H1 (cell line): ENCODE measurements around the gene SIPA1L2. TPM values are rescaled to one million over a fixed set of nuclear protein-coding genes. Genes with fewer than 3 reads are reported as not detected.

Experiments used
- CTCF ChIA-PET: fragments of 300-600 bp; sonication (Branson Sonifier 250); formaldehyde crosslinking; loops from one replicate; lab custom pipeline; 2021; ENCODE audit not compliant: partially characterized antibody; lab: Charles Lee
- POLR2A ChIA-PET: fragments of 300-600 bp; sonication (Branson Sonifier 250); formaldehyde crosslinking; loops from one replicate; lab custom pipeline; 2021; ENCODE audit warnings: inconsistent platforms; ENCODE audit not compliant: partially characterized antibody; lab: Charles Lee
- DNase-seq, 2 experiments: peaks; one replicate each; pipeline versions ENCODE4 v3.0.0 to v3.0.0-alpha.2; 2010 to 2022; ENCODE audit warnings: low spot score in 2 of 2, low read depth in 1 of 2, mixed read lengths in 1 of 2
- FAIRE-seq: peaks from 2 replicates; lab custom pipeline; 2011; peaks lifted over from hg19 to GRCh38; lab: Jason Lieb, UNC
- H2AFZ ChIP-seq: 2 replicates; pipeline ENCODE4 v1.8.1; 2012; ENCODE audit warnings: low read length, inconsistent platforms
- H2AK5ac ChIP-seq: 2 replicates; pipeline ENCODE4 v1.6.1; 2013; ENCODE audit warnings: low read depth, low read length
- H2BK120ac ChIP-seq: replicated peaks from 2 replicates; pipeline ENCODE3; 2013; ENCODE audit warnings: low read depth, low read length, inconsistent platforms
- H2BK12ac ChIP-seq: 2 replicates; pipeline ENCODE4 v1.6.1; 2013; ENCODE audit warnings: low read depth, low read length
- H2BK15ac ChIP-seq: 2 replicates; pipeline ENCODE4 v1.6.1; 2013; ENCODE audit warnings: low read length
- H2BK20ac ChIP-seq: 2 replicates; pipeline ENCODE4 v1.6.1; 2013; ENCODE audit warnings: low read length
- H2BK5ac ChIP-seq: 2 replicates; pipeline ENCODE4 v1.6.1; 2013; ENCODE audit warnings: low read depth, low read length
- H3K14ac ChIP-seq: 2 replicates; pipeline ENCODE4 v1.6.1; 2013; ENCODE audit warnings: inconsistent platforms; ENCODE audit not compliant: insufficient read length
- H3K18ac ChIP-seq: 2 replicates; pipeline ENCODE4 v1.6.1; 2013; ENCODE audit warnings: low read length; ENCODE audit errors: extremely low read depth
- H3K23ac ChIP-seq: 2 replicates; pipeline ENCODE4 v1.6.1; 2013; ENCODE audit warnings: inconsistent platforms; ENCODE audit not compliant: insufficient read length
- H3K23me2 ChIP-seq: 2 replicates; pipeline ENCODE4 v1.6.1; 2013; ENCODE audit warnings: low read depth, low read length
- H3K27ac ChIP-seq: 2 replicates; pipeline ENCODE4 v1.6.1; 2011; ENCODE audit warnings: low read depth, low read length, inconsistent platforms
- H3K27me3 ChIP-seq, 4 experiments: replicated peaks in 1 of 4; 1 replicate in 1 of 4; 2 replicates in 3 of 4; pipeline versions ENCODE4 v1.6.1 to v1.8.1; 2011 to 2013; ENCODE audit warnings: low read length in 3 of 4, mild to moderate bottlenecking in 3 of 4, inconsistent platforms in 2 of 4, mixed read lengths in 2 of 4, moderate library complexity in 1 of 4; ENCODE audit not compliant: control insufficient read depth in 3 of 4, insufficient read depth in 3 of 4; ENCODE audit errors: extremely low read depth in 1 of 4
- H3K36me3 ChIP-seq, 4 experiments: 2 replicates each; pipeline versions ENCODE4 v1.6.1 to v1.8.1; 2011 to 2013; ENCODE audit warnings: mild to moderate bottlenecking in 4 of 4, low read length in 3 of 4, moderate library complexity in 2 of 4, control low read depth in 1 of 4, inconsistent platforms in 1 of 4; ENCODE audit not compliant: insufficient read depth in 4 of 4, control insufficient read depth in 2 of 4
- H3K4ac ChIP-seq: replicated peaks from 2 replicates; pipeline ENCODE3; 2013; ENCODE audit warnings: low read length, low read depth, mixed read lengths, inconsistent platforms; ENCODE audit not compliant: insufficient read length
- H3K4me1 ChIP-seq, 4 experiments: replicated peaks in 1 of 4; 1 replicate in 1 of 4; 2 replicates in 3 of 4; pipeline versions ENCODE4 v1.6.1 to v1.8.1; 2011 to 2013; ENCODE audit warnings: low read length in 3 of 4, inconsistent platforms in 2 of 4, mixed read lengths in 1 of 4; ENCODE audit not compliant: insufficient read depth in 4 of 4, control insufficient read depth in 3 of 4
- H3K4me2 ChIP-seq, 2 experiments: 2 replicates each; pipeline versions ENCODE4 v1.6.1 to v1.8.1; 2011 to 2013; ENCODE audit warnings: low read depth in 2 of 2, low read length in 2 of 2, control low read depth in 1 of 2, inconsistent platforms in 1 of 2, mild to moderate bottlenecking in 1 of 2; ENCODE audit not compliant: insufficient read depth in 1 of 2
- H3K4me3 ChIP-seq, 4 experiments: fragments of 200-600, 300-600 bp in 1 of 4; sonication (generic), shearing (Covaris generic), sonication (Bioruptor Twin) in 1 of 4; 2 replicates each; pipeline versions ENCODE4 v1.5.1 to v1.8.1; 2011 to 2016; ENCODE audit warnings: low read length in 4 of 4, low read depth in 3 of 4, control low read depth in 2 of 4, inconsistent platforms in 2 of 4, mild to moderate bottlenecking in 2 of 4, mixed read lengths in 1 of 4, moderate library complexity in 1 of 4; ENCODE audit not compliant: insufficient read depth in 2 of 4; ENCODE audit errors: extremely low read depth in 1 of 4
- H3K56ac ChIP-seq: replicated peaks from 2 replicates; pipeline ENCODE3; 2013; ENCODE audit warnings: low read depth, mild to moderate bottlenecking, mixed read lengths, low read length, inconsistent platforms; ENCODE audit not compliant: insufficient read length
- H3K79me1 ChIP-seq: 2 replicates; pipeline ENCODE4 v1.6.1; 2013; ENCODE audit warnings: low read depth, low read length, control low read depth
- H3K79me2 ChIP-seq, 2 experiments: 2 replicates each; pipeline versions ENCODE4 v1.6.1 to v1.8.1; 2012 to 2013; ENCODE audit warnings: low read length in 2 of 2, mild to moderate bottlenecking in 2 of 2, inconsistent platforms in 1 of 2; ENCODE audit not compliant: insufficient read depth in 2 of 2, control insufficient read depth in 1 of 2
- H3K9ac ChIP-seq, 4 experiments: replicated peaks in 1 of 4; 1 replicate in 1 of 4; 2 replicates in 3 of 4; pipeline versions ENCODE4 v1.6.1 to v1.8.1; 2011 to 2013; ENCODE audit warnings: low read depth in 3 of 4, low read length in 3 of 4, control low read depth in 2 of 4, mild to moderate bottlenecking in 2 of 4, moderate library complexity in 2 of 4, inconsistent platforms in 1 of 4; ENCODE audit errors: extremely low read depth in 1 of 4
- H3K9me3 ChIP-seq, 2 experiments: 2 replicates each; pipeline versions ENCODE4 v1.6.1 to v1.8.1; 2012 to 2013; ENCODE audit warnings: mild to moderate bottlenecking in 2 of 2, moderate library complexity in 2 of 2, control low read depth in 1 of 2, inconsistent platforms in 1 of 2, low read depth in 1 of 2, low read length in 1 of 2, mixed read lengths in 1 of 2; ENCODE audit not compliant: insufficient read depth in 2 of 2
- H4K20me1 ChIP-seq, 2 experiments: replicated peaks in 1 of 2; 2 replicates each; pipeline versions ENCODE3 to v1.8.1; 2011 to 2013; ENCODE audit warnings: inconsistent platforms in 2 of 2, low read length in 2 of 2, mild to moderate bottlenecking in 1 of 2; ENCODE audit not compliant: insufficient read depth in 2 of 2, control insufficient read depth in 1 of 2
- H4K5ac ChIP-seq: 2 replicates; pipeline ENCODE4 v1.6.1; 2013; ENCODE audit warnings: low read length, low read depth, mixed read lengths, inconsistent platforms; ENCODE audit not compliant: insufficient read length
- H4K8ac ChIP-seq: 2 replicates; pipeline ENCODE4 v1.8.0; 2013; ENCODE audit warnings: mild to moderate bottlenecking, moderate library complexity, low read length, inconsistent platforms; ENCODE audit not compliant: insufficient read depth; ENCODE audit errors: extremely low read depth
- H4K91ac ChIP-seq: replicated peaks from 2 replicates; pipeline ENCODE3; 2013; ENCODE audit warnings: low read length, mixed read lengths, inconsistent platforms; ENCODE audit not compliant: insufficient read length
- CTCF ChIP-seq, 3 experiments: IDR thresholded peaks; 1 replicate in 2 of 3; 2 replicates in 1 of 3; pipeline versions ENCODE4 v1.5.1 to v1.6.1; 2011; ENCODE audit warnings: low read length in 3 of 3, mild to moderate bottlenecking in 3 of 3, inconsistent platforms in 2 of 3, low read depth in 1 of 3, moderate library complexity in 1 of 3; ENCODE audit not compliant: insufficient read depth in 1 of 3; ENCODE audit errors: control extremely low read depth in 1 of 3
- E2F6 ChIP-seq: IDR thresholded peaks from 2 replicates; pipeline ENCODE4 v1.6.1; 2012; ENCODE audit warnings: inconsistent platforms
- EP300 ChIP-seq, 2 experiments: IDR thresholded peaks; 1 replicate in 1 of 2; 2 replicates in 1 of 2; pipeline ENCODE4 v1.6.1; 2011 to 2012; ENCODE audit warnings: low read depth in 2 of 2, low read length in 2 of 2, mild to moderate bottlenecking in 2 of 2, borderline replicate concordance in 1 of 2, inconsistent platforms in 1 of 2, moderate library complexity in 1 of 2
- RAD21 ChIP-seq, 2 experiments: IDR thresholded peaks in 1 of 2; conservative IDR thresholded peaks in 1 of 2; 2 replicates each; pipeline ENCODE4 v1.6.1; 2011; ENCODE audit warnings: low read depth in 2 of 2, low read length in 2 of 2, improper control_type of control experiment in 1 of 2, inconsistent platforms in 1 of 2, mild to moderate bottlenecking in 1 of 2, moderate library complexity in 1 of 2
- WGBS, 2 experiments: shearing (Covaris generic) in 1 of 2; methylation state at CpG; one replicate each; pipeline versions ENCODE4 v1.1.6 to v1.1.7; 2013 to 2015; ENCODE audit warnings: low lambda C conversion rate in 2 of 2, mixed read lengths in 2 of 2, inconsistent platforms in 1 of 2, low coverage in 1 of 2, missing lambda C conversion rate in 1 of 2; ENCODE audit not compliant: insufficient replicate concordance in 2 of 2, insufficient coverage in 1 of 2, insufficient read length in 1 of 2; ENCODE audit errors: extremely low coverage in 1 of 2, missing lambda C conversion rate in 1 of 2; 5-methylcytosine and 5-hydroxymethylcytosine counted together
- polyA plus RNA-seq, 7 experiments: library from polyadenylated mRNA; depleted of rRNA in 3 of 7; stranded (reverse) in 5 of 7; unstranded in 2 of 7; fragments of >200 nt in 5 of 7; fragments of 200-250 nt in 2 of 7; gene quantifications; 1 replicate in 5 of 7; 2 replicates in 1 of 7; 4 replicates in 1 of 7; pipeline versions ENCODE4 v1.2.1 to v1.2.3, GENCODE V29; 2011 to 2013; ENCODE audit warnings: missing spikeins in 2 of 7, mixed read lengths in 2 of 7
- total RNA-seq: library from RNA; stranded (reverse); fragmentation: NEBNext Ultra II Directional; extraction: Animal tissue kit (Norgen Biotek cat#: 25700); gene quantifications from 2 replicates; pipeline ENCODE4 v1.2.1, GENCODE V29; 2021
- TF ChIP-seq, protein P1 (sequence below): IDR thresholded peaks from 2 replicates; pipeline ENCODE4 v1.6.1; 2012; ENCODE audit warnings: inconsistent platforms

The SIPA1L2 gene
- total and polyA plus RNA-seq, 2 of the 8 experiments (the other 6 are each of a cell fraction or from before 2014, with no cell fraction given), result 7.7 to 13.2 TPM

GRCh38 chr1:232611834-232612233 is 18.1 kb downstream of the SIPA1L2 start:
- 87% methylated on average over 6 of the region's 7 CpGs; no CpG with 5 or more reads in 1 of the 2 experiments for WGBS, 2 experiments
- Histone ChIP-seq H3K79me2 (peaks cover 0 to 7% of the 10 kb centered on the region in 2 experiments; a peak in 2 of 4 replicates), H3K4ac (no peak overlapping the region), H4K20me1 (no peaks in the 10 kb centered on the region), H3K4me1 (peaks cover 0 to 5% (median under 1%) of the 10 kb centered on the region in 4 experiments; a peak in 3 of 7 replicates), H2BK5ac (no peak overlapping the region), H3K56ac (no peak overlapping the region), H3K23me2 (no peaks in the 10 kb centered on the region), H3K9me3 (no peaks in the 10 kb centered on the region), H2BK12ac (no peak overlapping the region), H2AK5ac (no peak overlapping the region), H3K18ac (peak overlapping the region; percentile 66; the same call in 1 of the 2 replicates), H2AFZ (no peak overlapping the region), H3K14ac (no peak overlapping the region), H3K27ac (no peak overlapping the region), H2BK20ac (no peak overlapping the region), H3K36me3 (no peaks in the 10 kb centered on the region), H3K4me3 (no peak overlapping the region), H3K4me2 (no peak overlapping the region), H3K27me3 (no peaks in the 10 kb centered on the region), H3K79me1 (no peaks in the 10 kb centered on the region), H4K91ac (no peak overlapping the region), H3K23ac (no peak overlapping the region), H2BK120ac (no peak overlapping the region), H2BK15ac (no peak overlapping the region), H4K5ac (no peak overlapping the region)
- POLR2A ChIA-PET, result no interaction called here
- FAIRE-seq, result no peak
- DNase-seq, result peak in 1 of 2 experiments; percentile 79
- CTCF ChIA-PET, result interaction anchor here (0.6 to 5.7 kb wide), 15 partner anchors 9 to 398 kb away, joined by 3 to 47 read pairs (median 3); no protein-coding TSS in a partner anchor
- TF ChIP-seq EP300 (IDR thresholded peaks at IDR 0.05; ENCODE audit: borderline replicate concordance in 1 of 2, low read depth in 2 of 2, low read length in 2 of 2) (no peak), RAD21 (IDR thresholded peaks at IDR 0.05 in 1 of 2, conservative IDR thresholded peaks at IDR 0.05 in 1 of 2; ENCODE audit: low read depth in 2 of 2, low read length in 2 of 2) (peak; percentile 67 to 68), E2F6 (peak; percentile 48; the same call in 1 of the 2 replicates), CTCF (IDR thresholded peaks at IDR 0.05; ENCODE audit: control extremely low read depth in 1 of 3, insufficient read depth in 1 of 3, low read depth in 1 of 3, low read length in 3 of 3) (peak; percentile 57 to 77 (median 75))
- TF ChIP-seq, protein P1, sequence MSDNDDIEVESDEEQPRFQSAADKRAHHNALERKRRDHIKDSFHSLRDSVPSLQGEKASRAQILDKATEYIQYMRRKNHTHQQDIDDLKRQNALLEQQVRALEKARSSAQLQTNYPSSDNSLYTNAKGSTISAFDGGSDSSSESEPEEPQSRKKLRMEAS, result peak; percentile 80
- TF ChIP-seq, all 59 proteins: peak for 4
- Histone ChIP-seq H3K9ac (no peak overlapping the region), H4K8ac (no peak overlapping the region)
